Camera-type eye (tissue), 1 donor: ENCODE results near the gene ANKRD2. TPM values are rescaled to one million over a fixed set of nuclear protein-coding genes. Genes with fewer than 3 reads are reported as not detected.

ENCODE experiments used
- total RNA-seq: library from RNA; depleted of rRNA; stranded (reverse); fragments of >200 nt; gene quantifications from one replicate; pipeline ENCODE4 v1.2.3, GENCODE V29; 2014

Gene ANKRD2
- 0.55 TPM for total RNA-seq

DNA sequence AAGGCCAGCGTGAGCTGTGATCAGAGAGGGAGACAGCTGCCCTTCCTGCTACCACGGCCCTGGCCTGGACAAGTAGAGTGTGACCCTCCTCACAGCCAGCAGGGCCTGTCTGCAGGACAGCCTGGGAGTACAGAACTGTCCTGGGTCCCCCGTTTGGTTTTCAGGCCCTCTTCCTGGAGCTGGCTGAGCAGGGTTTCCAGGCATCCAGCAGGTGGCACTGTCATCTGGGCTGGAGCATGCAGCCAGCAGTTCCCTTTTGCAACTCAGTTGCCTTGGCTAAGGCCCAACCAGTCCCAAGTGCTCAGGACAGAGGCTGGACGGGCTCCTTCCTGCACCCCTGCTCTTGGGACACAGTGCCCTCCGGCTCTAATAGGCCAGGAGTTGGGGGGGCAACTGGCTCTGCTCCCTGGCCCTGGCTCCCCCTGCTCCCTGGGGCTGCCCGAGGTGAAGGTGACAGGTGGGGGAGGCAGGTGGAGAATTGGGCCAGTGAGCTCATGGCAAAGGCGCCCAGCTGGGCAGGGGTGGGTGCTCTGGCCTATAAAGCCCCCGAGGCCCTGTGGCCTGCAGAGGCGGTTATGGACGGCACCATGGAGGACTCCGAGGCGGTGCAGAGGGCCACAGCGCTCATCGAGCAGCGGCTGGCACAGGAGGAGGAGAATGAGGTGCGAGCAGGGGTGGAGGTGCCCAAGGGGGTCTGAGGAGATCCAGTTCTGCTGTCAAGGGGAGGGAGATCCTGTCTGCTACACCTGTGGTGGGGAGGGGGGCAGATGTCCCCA lies at the start of gene ANKRD2:
TSS of gene ANKRD2 (plus strand) at position 566 of the 776 bp plus-strand sequence. CDS start at position 576, 10 bp downstream.

DNA sequence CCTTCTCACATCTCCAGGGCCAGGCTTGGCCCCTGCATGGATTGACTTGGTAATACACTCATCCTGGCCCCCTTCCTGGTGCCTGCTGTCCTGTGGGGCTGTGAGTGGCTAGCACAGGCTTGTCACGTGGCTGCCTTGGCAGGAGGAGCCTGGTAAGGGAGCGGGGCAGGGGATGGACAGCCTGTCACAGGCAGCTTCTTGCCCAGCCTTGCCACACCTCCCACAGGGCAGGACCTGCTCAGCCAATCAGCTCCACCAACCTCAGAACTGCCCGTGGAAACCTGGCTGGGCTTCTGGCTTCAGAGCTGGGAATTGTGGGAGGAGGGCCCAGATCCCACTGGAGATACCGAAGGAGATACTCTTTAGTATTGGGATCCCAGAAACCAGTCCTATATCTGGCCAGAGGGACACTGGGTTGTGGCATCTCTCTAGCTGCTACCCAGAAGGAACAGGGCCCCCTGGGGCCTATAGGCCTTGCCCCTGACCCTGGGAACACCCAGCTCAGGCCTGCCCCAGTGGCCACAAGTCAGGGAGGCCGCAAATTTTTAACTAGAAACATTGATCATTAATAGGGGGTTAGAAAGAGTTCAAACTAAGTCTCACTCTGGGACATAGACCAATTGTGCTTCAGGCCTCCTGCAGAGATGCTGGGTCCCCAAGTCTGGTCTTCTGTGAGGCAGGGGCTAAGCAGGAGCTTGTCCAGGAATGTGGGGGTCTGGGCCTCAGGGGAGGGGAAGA lies 11.7 kb downstream of the ANKRD2 start, which contains the start of gene HOGA1:
TSS of gene HOGA1 (plus strand) at position 330 of the 738 bp plus-strand sequence. CDS start at position 645, 315 bp downstream.

GRCh38 chr10:97589479-97589878 lies 16.9 kb downstream of the ANKRD2 start, which contains the start of gene C10orf62:
Gene C10orf62 (plus strand): TSS chr10:97589721. CDS start chr10:97589898, 177 bp downstream.

DNA sequence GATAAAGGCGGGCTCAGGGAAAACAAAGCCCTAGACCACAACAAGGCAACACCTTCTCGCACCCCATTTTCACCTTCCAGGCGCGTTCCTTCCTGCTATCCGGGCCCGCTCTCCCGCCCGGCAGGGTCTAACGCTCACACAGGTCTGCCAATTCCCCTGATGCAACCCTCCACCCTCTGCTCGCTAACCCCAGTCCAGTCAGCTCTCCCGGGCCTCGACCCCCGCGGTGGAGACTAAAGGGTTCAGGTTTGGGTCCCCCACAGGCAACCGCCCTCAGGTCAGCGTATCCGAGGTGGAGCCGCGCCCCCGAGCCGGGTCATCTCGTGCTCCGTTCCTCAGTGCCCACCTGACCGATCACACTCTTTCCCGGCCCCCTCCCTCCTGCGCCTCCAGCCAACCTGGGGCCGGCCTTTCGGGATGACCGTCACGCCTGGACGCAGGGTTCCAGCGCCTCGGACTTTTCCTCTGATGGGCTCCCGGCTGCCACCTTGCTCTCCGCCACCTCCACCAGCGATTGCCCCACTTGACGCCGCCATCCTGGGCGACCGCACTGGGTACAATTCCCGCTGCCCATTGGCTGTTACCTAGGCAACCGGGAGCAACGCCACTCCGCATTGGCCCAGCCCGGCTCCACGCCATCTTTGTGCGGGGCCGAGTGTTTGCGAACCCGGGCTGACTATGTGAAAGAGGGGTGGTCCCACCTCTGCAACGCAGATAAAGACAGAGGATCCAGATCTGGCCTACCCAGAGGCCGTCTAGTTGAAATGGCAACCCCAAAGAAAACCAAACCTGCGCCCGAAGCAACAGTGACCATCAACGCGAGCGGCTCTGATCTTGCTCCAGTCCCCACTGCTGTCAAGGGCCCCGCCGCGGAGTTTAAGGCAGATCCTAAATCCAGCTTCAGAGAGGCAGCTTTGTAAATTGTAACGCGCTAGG lies 60.6 kb downstream of the ANKRD2 start, which contains the start of gene MORN4:
TSS of gene MORN4 (minus strand) at position 552 of the 936 bp plus-strand sequence. CDS start 13,847 bp downstream, outside the sequence.

Other genes with a start within 250 kb of the ANKRD2 start
- 18.3 TPM for gene FRAT2, start 238.1 kb upstream of the ANKRD2 start, total RNA-seq
- gene RRP12, start 171.4 kb upstream of the ANKRD2 start, total RNA-seq, result 19.8 TPM
- 201 TPM for gene PGAM1, start 146.6 kb upstream of the ANKRD2 start, total RNA-seq
- gene EXOSC1, start 126.8 kb upstream of the ANKRD2 start, total RNA-seq, result 20.1 TPM
- gene ZDHHC16, start 126.6 kb upstream of the ANKRD2 start, total RNA-seq, result 25.5 TPM
- gene MMS19, start 74.4 kb upstream of the ANKRD2 start, total RNA-seq, result 92.5 TPM
- 5.5 TPM for gene UBTD1, start 73.9 kb upstream of the ANKRD2 start, total RNA-seq
- 1.6 TPM for gene HOGA1, start 11.6 kb downstream of the ANKRD2 start, total RNA-seq
- gene C10orf62, start 16.9 kb downstream of the ANKRD2 start, total RNA-seq, result not detected
- 15.7 TPM for gene MORN4, start 60.7 kb downstream of the ANKRD2 start, total RNA-seq
- gene PI4K2A, start 67.9 kb downstream of the ANKRD2 start, total RNA-seq, result 20.6 TPM
- 14.2 TPM for gene AVPI1, start 114.5 kb downstream of the ANKRD2 start, total RNA-seq
- gene MARVELD1, start 141.0 kb downstream of the ANKRD2 start, total RNA-seq, result 21.4 TPM
- gene ZFYVE27, start 164.3 kb downstream of the ANKRD2 start, total RNA-seq, result 30.5 TPM
- 68.7 TPM for gene SFRP5, start 199.2 kb downstream of the ANKRD2 start, total RNA-seq